NCI-H510A treated with DMSO at 0.1 percent for 48 hours (cell line): ENCODE data around the gene USP24.

Experiments
- DNase-seq: peaks from one replicate; lab custom pipeline; 2025; lab: John Stamatoyannopoulos, UW

Gene USP24

GRCh38 chr1:55164906-55165305, 50.3 kb downstream of the USP24 start:
- no peak for DNase-seq

- DNase-seq = no peak
Measured at GRCh38 chr1:55159571-55159970, 55.6 kb downstream of the USP24 start.

- no peak for DNase-seq
Measured at GRCh38 chr1:55156608-55157007, 58.6 kb downstream of the USP24 start.

GRCh38 chr1:55156093-55156492, 59.1 kb downstream of the USP24 start:
- DNase-seq = no peak

- peak; percentile 14 for DNase-seq
Measured at GRCh38 chr1:55155522-55155921, 59.6 kb downstream of the USP24 start.

GRCh38 chr1:55154616-55155015, 60.5 kb downstream of the USP24 start:
- DNase-seq = no peak

- DNase-seq = no peak
Measured at GRCh38 chr1:55153031-55153430, 62.1 kb downstream of the USP24 start.

- no peak for DNase-seq
Measured at GRCh38 chr1:55150880-55151588, 64.1 kb downstream of the USP24 start.

GRCh38 chr1:55148676-55149075, 66.5 kb downstream of the USP24 start:
- DNase-seq = no peak

GRCh38 chr1:55147524-55147923, 67.6 kb downstream of the USP24 start:
- no peak for DNase-seq

GRCh38 chr1:55146781-55147180, 68.4 kb downstream of the USP24 start:
- no peak for DNase-seq

- no peak for DNase-seq
Measured at GRCh38 chr1:55144886-55145285, 70.3 kb downstream of the USP24 start.

GRCh38 chr1:55143684-55144083, 71.5 kb downstream of the USP24 start:
- DNase-seq = peak; percentile 28

- no peak for DNase-seq
Measured at GRCh38 chr1:55141295-55141893, 73.8 kb downstream of the USP24 start.

GRCh38 chr1:55140546-55140983, 74.6 kb downstream of the USP24 start:
- DNase-seq = peak; percentile 91

- DNase-seq = no peak
Measured at GRCh38 chr1:55140137-55140536, 75.0 kb downstream of the USP24 start.

GRCh38 chr1:55138823-55139222, 76.3 kb downstream of the USP24 start:
- no peak for DNase-seq

GRCh38 chr1:55134152-55134808, 80.9 kb downstream of the USP24 start:
- DNase-seq = no peak

- no peak for DNase-seq
Measured at GRCh38 chr1:55131801-55132200, 83.4 kb downstream of the USP24 start.

GRCh38 chr1:55131218-55131617, 83.9 kb downstream of the USP24 start:
- DNase-seq = no peak

GRCh38 chr1:55129194-55129728, 85.9 kb downstream of the USP24 start:
- no peak for DNase-seq

GRCh38 chr1:55128418-55128995, 86.7 kb downstream of the USP24 start:
- DNase-seq = no peak
